ENCODE results near the gene CMBL.
"Not testable (repeated sequence)": the region's sequence is repeated elsewhere in the genome, so short reads cannot be mapped to it uniquely, and the experiment has no call there.

Gene CMBL

DNA sequence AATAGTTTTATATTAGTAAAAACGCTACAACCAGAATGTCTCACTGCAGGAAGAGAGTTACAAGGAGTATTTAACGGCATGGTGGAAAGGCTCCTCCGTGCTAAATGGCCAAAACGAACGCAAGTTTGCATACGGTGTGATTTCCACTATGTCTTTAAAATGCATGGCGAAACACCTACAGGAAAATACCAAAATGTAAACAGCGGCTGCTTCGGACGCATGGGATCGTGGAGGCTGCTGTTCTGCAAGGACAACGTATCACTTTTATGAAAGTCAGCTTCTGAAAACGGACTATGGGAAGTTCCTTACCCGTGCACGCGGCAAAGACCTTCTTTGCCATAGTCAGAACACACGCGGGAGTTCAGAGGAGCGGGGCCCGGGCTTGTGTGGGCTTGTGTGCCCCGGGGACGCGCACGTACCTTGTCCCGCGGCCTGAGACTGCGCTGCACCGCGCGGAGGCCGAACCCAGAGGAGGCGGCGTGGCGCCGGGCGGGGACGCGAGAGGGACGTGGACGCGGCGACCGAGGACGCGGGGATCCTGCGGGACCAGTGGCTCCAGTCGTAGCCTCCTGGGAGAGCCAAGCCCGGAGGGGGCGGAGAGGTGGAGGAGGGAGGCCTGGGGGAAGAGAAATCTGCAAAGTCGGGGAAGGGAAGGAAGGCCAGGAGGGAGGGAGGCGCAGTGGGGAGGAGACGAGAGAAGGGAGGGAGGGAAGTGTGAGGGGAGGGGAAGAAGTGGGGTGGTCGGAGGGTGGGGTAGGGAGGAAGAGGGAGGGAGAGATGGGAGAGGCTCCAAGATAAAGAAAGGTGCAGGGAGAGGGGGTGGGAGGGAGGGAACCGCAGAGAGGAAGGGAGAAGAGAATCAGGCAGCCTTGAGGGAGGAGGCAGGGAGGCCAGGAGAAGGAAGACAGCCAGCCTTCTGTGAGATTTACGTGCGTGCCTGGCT, at the start of gene CMBL:
TSS of gene CMBL (minus strand) at position 697 of the 943 bp plus-strand sequence. CDS start 17,140 bp downstream, outside the sequence.
- no peak for DNase-seq (ENCODE audit: low read depth in 2 of 2, low spot score in 1 of 2)

- no peak for DNase-seq (ENCODE audit: low read depth in 2 of 2, low spot score in 1 of 2)
These were observed 47.6 kb upstream of the CMBL start for GRCh38 chr5:10355071-10355889.

- DNase-seq (ENCODE audit: low read depth in 2 of 2, low spot score in 1 of 2) = peak in 1 of 2 donors; percentile 18
These were observed 46.6 kb upstream of the CMBL start for GRCh38 chr5:10354048-10354872.

DNA sequence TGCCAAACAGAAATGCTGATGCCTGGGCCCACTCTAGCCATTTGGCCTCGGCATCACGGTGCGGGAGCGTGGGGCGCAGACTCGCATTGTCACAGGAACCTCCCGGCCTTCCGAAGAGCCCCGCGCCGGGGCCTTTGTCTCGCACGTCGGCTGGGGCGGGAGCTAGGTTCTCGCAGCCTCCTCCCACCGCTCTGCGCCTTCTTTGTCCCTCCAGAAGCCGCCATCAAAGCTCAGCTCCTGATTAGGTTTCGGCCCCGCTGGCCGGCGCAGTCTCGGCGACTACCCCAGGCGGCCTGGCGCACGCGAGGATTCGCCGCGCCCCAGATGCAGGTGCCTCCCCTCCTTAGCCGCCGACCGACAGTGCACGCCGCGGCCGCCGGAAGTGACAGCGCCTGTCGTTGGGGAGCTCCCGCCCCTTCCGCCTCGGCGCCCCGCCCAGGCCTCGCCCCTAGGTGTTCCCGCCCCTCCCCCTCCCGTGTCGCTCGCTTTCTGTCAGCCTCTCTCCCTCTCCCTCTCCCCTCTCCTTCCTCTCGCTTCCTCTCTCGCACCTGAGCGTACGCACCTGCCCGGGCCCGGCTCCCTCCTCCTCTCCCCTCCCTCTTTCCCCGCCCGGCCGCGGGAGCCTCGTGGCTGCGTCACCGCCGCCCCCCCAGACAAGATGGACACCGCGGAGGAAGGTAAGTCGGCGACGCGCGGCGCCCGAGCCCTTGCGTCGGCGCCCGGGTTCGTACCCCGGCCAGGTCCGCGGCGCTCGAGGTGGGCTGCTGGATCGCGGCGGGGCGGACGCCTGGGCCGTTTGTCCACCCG, 45.7 kb upstream of the CMBL start, which contains the start of gene MARCHF6:
TSS of gene MARCHF6 (plus strand) at position 455 of the 807 bp plus-strand sequence. CDS start at position 659, 204 bp downstream.
- DNase-seq (ENCODE audit: low read depth in 2 of 2, low spot score in 1 of 2) = peak; percentile 92 to 96

- no peak for DNase-seq (ENCODE audit: low read depth in 2 of 2, low spot score in 1 of 2)
These were observed 44.9 kb upstream of the CMBL start for GRCh38 chr5:10352430-10353240.

DNA sequence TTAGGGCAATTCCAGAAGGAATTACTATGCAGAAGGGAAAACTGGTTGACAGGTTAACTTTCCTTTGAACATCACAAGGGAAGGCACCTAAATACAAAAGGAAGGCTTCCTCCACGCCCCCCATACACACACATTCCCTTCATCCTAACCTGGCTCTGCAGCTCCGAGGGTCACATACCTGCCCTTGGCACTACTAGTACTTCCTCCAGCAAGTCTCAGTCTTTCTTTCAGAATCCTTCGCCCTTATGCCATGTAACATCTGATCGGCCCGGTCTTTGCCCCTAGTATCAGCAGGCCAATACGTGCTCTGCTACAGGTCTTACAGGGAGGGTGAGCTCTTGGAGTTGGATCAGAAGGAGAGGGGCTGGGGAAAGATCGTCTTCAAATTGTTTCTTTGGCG, 44.2 kb upstream of the CMBL start:
- no peak for DNase-seq (ENCODE audit: low read depth in 2 of 2, low spot score in 1 of 2)

DNA sequence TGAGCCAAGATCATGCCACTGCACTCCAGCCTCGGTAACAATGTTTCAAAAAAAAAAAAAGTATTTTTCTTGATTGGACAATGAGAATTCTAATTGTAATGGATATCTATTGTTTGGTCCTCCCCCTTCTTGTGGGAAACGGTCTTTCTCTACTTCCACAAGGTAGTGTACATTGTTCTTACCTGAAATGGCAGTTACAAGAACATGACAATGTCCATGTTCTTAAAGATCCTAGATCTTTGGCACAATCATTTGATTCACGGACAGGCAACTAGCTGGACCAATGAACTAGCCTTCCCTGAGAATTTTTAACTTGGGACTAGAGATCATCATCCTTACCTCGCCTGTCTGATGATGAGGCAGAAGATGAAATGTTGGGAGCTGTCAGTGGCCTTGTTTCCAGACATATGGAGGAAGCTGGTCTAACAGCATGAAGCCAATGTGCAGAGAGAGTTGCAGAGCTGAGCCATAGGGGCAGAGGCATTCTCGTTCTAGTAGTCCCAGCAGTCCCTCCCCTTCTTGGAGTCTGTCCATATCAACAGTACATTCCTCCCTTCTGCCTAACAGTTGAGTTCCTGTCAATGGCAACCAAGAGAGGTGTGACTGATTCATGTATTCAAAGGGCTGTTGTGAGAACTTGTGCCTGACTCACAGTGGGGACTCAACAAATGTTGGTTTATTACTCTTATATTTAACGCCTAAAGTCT, 43.6 kb upstream of the CMBL start:
- no peak for DNase-seq (ENCODE audit: low read depth in 2 of 2, low spot score in 1 of 2)

GRCh38 chr5:10348258-10348657, 40.6 kb upstream of the CMBL start:
- DNase-seq (ENCODE audit: low read depth in 2 of 2, low spot score in 1 of 2) = no peak

- DNase-seq (ENCODE audit: low read depth in 2 of 2, low spot score in 1 of 2) = not testable (repeated sequence)
These were observed 36.9 kb upstream of the CMBL start for GRCh38 chr5:10344461-10345106.

- no peak for DNase-seq (ENCODE audit: low read depth in 2 of 2, low spot score in 1 of 2)
These were observed 35.8 kb upstream of the CMBL start for GRCh38 chr5:10343486-10343885.

DNA sequence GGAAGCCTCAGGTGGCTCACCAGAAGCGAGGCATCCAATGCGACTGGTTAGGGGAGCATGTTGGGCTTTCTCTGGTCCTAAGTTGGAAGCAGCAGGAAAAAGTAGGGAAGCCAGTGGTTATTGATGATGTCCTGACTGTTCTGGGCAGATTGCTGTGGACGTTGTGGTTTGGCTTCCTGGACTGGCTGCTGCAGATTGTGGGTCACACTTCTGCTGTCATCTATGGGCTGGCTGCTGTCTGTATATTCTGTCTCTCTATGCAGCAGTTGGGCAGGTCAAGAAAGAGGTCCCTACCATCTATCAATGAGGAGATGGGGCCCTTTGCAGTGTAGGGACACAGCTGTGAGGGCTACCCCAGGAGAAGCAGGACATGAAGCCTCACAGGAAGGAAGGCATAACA, 32.3 kb upstream of the CMBL start:
- no peak for DNase-seq (ENCODE audit: low read depth in 2 of 2, low spot score in 1 of 2)

DNA sequence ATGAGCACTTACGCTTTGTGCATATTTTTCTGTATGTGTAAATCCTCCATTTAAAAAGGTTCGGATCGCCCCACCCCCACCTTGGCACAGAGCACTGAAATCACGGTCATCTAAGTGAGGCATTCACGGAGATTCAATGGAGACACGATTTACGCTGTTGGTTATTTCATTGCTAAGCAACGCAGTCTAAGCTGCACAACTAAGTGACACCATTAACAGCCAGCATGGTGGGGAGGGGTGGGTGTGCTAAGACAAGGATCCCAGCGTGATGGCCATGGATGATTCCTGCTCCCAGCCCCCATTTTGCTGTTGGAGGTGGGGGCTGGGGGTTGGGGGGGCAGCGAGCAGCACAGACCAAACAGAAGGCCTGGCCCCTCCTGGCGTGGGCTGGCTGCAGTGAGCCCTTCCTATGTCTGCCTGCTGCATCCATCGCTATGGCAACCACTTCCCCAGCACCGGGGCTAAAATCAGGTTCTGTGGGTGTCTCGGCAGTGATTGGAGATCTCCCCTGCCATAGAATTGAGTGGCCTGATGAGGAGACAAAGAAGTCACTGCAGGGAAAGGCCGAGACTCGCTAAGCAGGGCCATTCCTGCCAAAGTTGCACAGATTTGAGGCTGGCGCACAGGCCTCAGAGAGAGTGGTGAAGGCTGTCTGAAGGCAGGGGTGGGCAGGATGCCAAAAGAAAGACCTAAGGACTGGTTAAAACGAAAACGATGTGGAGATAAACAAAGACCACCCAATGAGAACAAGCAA, 31.5 kb upstream of the CMBL start:
- DNase-seq (ENCODE audit: low read depth in 2 of 2, low spot score in 1 of 2) = no peak

GRCh38 chr5:10338686-10339057, 31.0 kb upstream of the CMBL start:
- no peak for DNase-seq (ENCODE audit: low read depth in 2 of 2, low spot score in 1 of 2)

GRCh38 chr5:10337986-10338385, 30.3 kb upstream of the CMBL start:
- no peak for DNase-seq (ENCODE audit: low read depth in 2 of 2, low spot score in 1 of 2)

- DNase-seq (ENCODE audit: low read depth in 2 of 2, low spot score in 1 of 2) = no peak
These were observed 29.4 kb upstream of the CMBL start for GRCh38 chr5:10337107-10337506.

- no peak for DNase-seq (ENCODE audit: low read depth in 2 of 2, low spot score in 1 of 2)
These were observed 28.2 kb upstream of the CMBL start for GRCh38 chr5:10335711-10336470.

DNA sequence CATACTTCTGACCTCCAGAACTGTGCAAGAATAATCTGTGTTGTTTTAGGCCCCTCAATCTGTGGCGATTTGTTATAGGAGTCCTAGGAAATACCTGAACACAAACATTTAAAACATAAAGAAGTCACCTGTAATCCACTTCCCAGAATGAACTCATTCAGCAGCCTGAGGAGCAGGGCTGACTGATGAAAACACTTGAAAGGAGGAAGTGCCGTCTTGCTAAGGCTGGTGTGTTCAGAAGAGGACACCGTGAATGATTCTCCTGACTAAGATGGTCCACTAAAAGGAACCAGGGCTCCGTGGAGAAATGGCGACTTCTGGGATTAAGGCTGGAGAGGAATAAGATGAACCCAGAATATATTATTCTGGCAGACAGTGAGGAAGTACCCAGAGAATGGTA, 27.1 kb upstream of the CMBL start:
- no peak for DNase-seq (ENCODE audit: low read depth in 2 of 2, low spot score in 1 of 2)
